GM21447 (cell line): ENCODE results near the gene LINGO1.

Experiments used
- ATAC-seq: cut with Tn5 transposase; IDR thresholded peaks from one replicate; pipeline ENCODE4 v1.9.1; 2021; ENCODE audit not compliant: unreplicated experiment

Gene LINGO1

DNA sequence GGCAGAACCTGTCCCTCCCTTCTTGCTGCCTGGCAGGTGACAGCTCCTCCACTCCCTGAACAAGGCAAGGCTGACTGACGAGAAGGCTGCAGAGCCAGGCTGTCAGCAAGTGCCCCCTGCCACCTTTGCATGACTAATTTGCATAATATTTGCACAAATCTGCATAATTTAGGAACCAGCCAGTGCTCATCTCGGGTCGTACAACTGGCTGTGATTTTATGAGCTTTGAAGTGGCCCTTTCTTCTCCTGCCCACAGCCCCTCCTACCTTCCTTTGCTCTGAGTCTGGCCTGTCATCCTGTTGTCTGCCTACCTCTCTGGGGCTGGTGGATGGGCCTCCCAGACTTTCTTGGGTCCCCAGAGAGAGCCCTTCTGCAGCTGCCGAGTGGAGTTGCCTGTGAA, 58.9 kb downstream of the LINGO1 start:
- ATAC-seq, result no peak

- ATAC-seq, result no peak
Measured at GRCh38 chr15:77572186-77572585, 60.5 kb downstream of the LINGO1 start.

DNA sequence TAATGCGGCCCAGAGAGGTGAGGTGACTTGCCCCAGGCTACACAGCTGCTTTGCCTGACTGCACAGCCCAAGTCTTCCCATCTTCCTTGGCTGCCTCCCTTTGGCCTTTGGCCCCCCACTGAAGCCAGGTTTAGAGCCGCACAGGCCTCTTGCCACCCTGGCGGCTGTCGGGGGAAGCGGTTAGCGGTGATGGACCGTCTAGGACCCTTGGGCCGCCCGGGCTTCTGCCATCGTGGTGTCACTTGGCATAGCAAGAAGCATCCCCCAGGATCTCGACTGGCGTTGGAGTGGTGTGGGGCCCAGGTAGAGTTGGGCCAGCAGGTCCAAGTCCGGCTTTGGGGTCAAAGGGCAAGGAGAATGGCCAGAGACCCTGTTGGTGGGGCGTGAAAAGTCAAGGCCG, 61.0 kb downstream of the LINGO1 start:
- ATAC-seq, result no peak

- ATAC-seq, result no peak
Measured at GRCh38 chr15:77571181-77571580, 61.5 kb downstream of the LINGO1 start.

DNA sequence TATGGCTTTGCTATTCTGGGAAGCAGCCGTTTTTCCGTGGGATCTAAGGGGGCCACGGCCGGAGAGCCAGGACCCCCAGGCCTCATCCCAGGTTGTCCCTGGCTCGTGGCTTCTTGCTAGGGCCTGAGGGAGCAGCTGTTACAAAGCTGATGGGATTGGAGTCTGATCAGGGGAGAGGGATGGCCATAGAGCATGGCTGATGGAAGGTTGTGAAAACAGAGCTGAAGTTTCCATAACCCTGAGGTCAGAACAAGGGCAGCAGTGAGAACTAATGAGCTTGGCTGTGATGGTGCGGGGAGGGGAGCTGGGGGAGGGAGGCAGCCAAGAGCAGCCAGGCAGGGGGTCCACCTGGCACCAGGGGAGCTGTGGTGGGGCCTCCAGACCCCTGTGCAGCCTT, 63.0 kb downstream of the LINGO1 start:
- ATAC-seq, result no peak

- ATAC-seq, result no peak
Measured at GRCh38 chr15:77568973-77569728, 63.6 kb downstream of the LINGO1 start.

- ATAC-seq, result no peak
Measured at GRCh38 chr15:77568014-77568972, 64.4 kb downstream of the LINGO1 start.

DNA sequence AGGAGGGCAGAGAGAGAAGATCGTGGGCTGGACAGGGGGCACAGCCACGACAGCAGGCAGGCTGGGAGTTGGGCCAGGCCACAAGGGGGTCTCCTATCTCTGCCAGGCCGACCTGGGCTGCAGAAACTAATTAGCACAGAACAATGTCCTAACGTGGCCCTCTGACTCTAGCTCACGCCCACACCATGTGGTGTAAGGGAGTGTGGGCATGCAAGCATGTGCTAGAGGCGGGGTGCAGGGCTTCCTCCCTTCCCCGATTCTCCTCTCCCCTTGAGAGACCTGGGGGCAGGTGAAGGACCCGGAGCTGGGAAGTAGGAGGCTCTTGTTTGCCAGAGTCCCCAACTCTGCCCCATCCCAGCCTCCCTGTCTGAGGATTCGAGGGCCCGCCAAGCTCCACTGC, 65.5 kb downstream of the LINGO1 start:
- ATAC-seq, result no peak

- no peak for ATAC-seq
Measured at GRCh38 chr15:77566092-77566491, 66.6 kb downstream of the LINGO1 start.

GRCh38 chr15:77565378-77565915, 67.3 kb downstream of the LINGO1 start:
- no peak for ATAC-seq

DNA sequence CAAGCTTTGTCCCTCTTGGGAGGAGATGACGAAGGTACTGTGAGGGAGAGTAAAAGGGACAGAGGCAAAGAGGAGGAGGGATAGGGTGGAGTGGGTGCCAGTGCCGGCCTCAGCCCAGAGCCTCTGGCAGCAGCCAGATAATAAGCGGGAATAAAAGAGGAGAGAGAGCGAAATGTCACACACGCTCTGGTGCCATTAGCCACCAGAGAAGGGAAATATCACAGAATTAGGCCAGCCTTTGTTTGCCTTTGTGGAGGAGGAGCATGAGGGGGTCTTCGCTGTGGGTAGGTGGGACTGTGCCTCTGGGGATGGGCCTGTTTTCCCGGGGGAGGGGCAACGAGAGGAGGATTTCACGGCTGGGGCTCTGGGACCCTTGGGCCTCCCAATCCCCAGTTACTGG, 67.8 kb downstream of the LINGO1 start:
- ATAC-seq, result no peak

- no peak for ATAC-seq
Measured at GRCh38 chr15:77564341-77564740, 68.4 kb downstream of the LINGO1 start.

DNA sequence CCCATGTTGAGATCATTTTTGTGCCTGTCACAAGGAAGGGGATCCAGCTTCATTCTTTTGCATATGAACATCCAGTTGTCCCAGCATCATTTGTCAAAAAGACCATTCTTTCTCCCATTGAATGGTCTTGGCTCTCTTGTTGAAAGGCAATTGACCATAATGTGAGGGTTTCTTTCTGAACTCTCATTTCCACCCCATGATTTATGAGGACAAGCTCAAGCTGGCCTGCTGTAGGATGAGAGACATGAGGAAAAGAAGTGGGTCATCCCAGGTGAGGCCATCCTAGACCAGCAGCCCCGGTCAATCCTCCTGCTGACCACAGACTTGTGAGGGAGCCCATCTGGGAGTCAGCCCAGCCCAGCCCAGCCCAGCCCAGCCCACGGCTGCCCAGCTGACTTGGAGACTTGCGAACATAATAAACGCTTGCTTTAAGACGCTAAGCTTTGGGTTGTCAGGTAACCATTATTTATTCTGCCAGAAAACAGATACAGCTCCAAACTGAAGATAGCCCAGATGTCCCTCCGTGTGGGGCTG, 69.0 kb downstream of the LINGO1 start:
- ATAC-seq, result no peak
